ENCODE measurements around the gene CAMK2G.

DNA sequence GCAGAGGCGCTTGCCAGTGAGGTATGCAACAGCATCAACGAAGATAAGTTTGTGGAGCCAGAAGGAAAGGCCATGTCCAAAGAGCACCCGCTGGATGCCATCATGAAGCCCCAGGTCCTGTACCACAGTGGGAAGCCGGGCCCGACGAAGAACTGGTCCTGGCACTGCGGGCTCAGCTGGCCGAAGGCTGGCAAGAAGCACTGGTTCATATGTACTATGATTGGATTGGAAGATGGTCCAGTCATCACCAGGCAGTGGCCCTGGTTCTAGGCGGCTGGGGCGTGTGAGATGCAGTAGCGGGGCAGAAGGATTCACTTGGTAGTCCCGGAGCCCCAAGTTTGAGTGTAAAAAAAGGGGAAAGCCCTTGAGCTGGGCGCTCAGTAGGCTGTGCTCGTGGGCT lies 66.9 kb downstream of the CAMK2G start:
- no peak for TF ChIP-seq POLR2AphosphoS5 (IDR thresholded peaks at IDR 0.05; ENCODE audit: low read depth, low read length)
- TF ChIP-seq SIN3A (IDR thresholded peaks at IDR 0.05; ENCODE audit: borderline replicate concordance, insufficient read depth, low read length): no peak
